BJ (cell line): ENCODE results near the gene HOXA10. TPM values are rescaled to one million over a fixed set of nuclear protein-coding genes. Genes with fewer than 3 reads are reported as not detected.

Source experiments
- CTCF ChIA-PET: fragments of 350-600 bp; formaldehyde crosslinking; extraction: SDS; loops from one replicate; lab custom pipeline; 2021; ENCODE audit warnings: antibody characterized with exemption, inconsistent platforms; lab: Yijun Ruan, JAX
- POLR2A ChIA-PET: fragments of 300-600 bp; sonication (Branson Sonifier 250); formaldehyde crosslinking; extraction: SDS; loops from one replicate; lab custom pipeline; 2021; ENCODE audit warnings: antibody characterized with exemption; lab: Charles Lee
- DNase-seq: peaks from one replicate; pipeline ENCODE4 v3.0.0-alpha.2; 2011; ENCODE audit warnings: low read depth
- H3K27me3 ChIP-seq: 2 replicates; pipeline ENCODE4 v1.6.0; 2011; ENCODE audit warnings: low read length; ENCODE audit not compliant: control insufficient read depth, insufficient read depth
- H3K36me3 ChIP-seq: 2 replicates; pipeline ENCODE4 v1.5.1; 2011; ENCODE audit warnings: low read length; ENCODE audit not compliant: control insufficient read depth, insufficient read depth
- H3K4me3 ChIP-seq: 2 replicates; pipeline ENCODE4 v1.5.1; 2011; ENCODE audit warnings: low read depth, mild to moderate bottlenecking, control low read depth, low read length
- polyA plus RNA-seq: library from polyadenylated mRNA; depleted of rRNA; stranded (reverse); fragments of >200 nt; gene quantifications from 2 replicates; pipeline ENCODE4 v1.2.3, GENCODE V29; 2011
- TF ChIP-seq, protein P1 (sequence below): IDR thresholded peaks from 2 replicates; pipeline ENCODE4 v1.5.1; 2011; ENCODE audit warnings: low read depth, mild to moderate bottlenecking, control low read depth, inconsistent platforms, low read length, moderate library complexity; ENCODE audit not compliant: insufficient read depth

The HOXA10 gene
- polyA plus RNA-seq, 1 experiment, result 54.7 TPM

- POLR2A ChIA-PET, result no interaction called here
- TF ChIP-seq, protein P1, sequence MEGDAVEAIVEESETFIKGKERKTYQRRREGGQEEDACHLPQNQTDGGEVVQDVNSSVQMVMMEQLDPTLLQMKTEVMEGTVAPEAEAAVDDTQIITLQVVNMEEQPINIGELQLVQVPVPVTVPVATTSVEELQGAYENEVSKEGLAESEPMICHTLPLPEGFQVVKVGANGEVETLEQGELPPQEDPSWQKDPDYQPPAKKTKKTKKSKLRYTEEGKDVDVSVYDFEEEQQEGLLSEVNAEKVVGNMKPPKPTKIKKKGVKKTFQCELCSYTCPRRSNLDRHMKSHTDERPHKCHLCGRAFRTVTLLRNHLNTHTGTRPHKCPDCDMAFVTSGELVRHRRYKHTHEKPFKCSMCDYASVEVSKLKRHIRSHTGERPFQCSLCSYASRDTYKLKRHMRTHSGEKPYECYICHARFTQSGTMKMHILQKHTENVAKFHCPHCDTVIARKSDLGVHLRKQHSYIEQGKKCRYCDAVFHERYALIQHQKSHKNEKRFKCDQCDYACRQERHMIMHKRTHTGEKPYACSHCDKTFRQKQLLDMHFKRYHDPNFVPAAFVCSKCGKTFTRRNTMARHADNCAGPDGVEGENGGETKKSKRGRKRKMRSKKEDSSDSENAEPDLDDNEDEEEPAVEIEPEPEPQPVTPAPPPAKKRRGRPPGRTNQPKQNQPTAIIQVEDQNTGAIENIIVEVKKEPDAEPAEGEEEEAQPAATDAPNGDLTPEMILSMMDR, result no peak
- Histone ChIP-seq H3K4me3 (peak within 1 kb of the TSS; percentile 78), H3K27me3 (no peaks in the 10 kb centered on the region), H3K36me3 (no peaks in the 10 kb centered on the region)
- CTCF ChIA-PET, result interaction anchor here (0.6 to 2.2 kb wide), 10 partner anchors 10 to 1599 kb away, joined by 3 to 15 read pairs (median 4); partner anchors contain the start of gene HOXA5
- DNase-seq, result no peak
Measured at GRCh38 chr7:27130540-27131389, 43.4 kb downstream of the HOXA10 start, which contains the start of gene HOXA4. Gene HOXA4 (minus strand): TSS chr7:27130757. CDS start chr7:27130733, 24 bp downstream.

DNA sequence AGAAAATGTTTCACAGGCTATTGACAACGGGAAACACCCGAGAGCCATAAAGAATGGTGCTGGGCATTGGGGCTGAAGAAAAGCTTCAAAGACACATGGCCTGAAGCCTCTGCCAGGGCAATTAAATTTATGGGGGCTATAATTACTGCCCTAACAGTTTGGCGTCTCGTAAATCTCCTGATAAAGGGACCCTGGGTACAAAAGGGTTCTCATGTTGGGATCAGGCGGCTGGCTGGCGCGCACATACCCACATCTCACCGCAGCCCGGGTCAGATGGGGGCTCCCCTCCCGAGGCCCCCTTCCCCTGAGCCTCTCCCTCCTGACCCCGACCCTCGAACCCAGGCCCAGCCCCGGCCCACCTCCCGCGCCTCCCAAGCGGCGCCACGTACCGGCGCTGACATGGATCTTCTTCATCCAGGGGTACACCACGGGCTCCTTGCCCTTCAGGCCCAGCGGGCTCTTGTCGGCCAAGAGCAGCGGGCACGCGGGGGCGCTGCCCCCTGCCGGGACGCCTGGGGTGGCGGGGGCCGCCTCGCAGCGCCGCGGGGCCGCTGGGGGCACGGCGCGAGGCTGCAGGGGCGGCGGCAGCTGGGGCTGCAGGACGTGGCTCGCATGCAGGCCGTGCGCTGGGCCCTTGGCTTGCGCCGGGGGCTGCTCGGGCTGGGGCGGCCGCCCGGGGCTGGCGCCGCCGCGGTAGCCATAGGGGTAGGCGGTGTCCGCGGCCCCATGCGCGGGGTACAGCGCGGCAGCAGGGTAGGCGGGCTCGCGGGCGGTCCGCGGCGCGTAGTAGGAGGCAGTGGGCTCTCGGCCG is 44.2 kb downstream of the HOXA10 start:
- POLR2A ChIA-PET, result no interaction called here
- H3K4me3 ChIP-seq, result peak overlapping the region; percentile 78
- CTCF ChIA-PET, result interaction anchor here (0.9 to 2.4 kb wide), 4 partner anchors 13 to 272 kb away, joined by 4 to 15 read pairs (median 6); partner anchors contain the start of gene HOXA5
- H3K27me3 ChIP-seq, result no peaks in the 10 kb centered on the region
- TF ChIP-seq, protein P1, result peak; percentile 33; the same call in 1 of the 2 replicates
- no peaks in the 10 kb centered on the region for H3K36me3 ChIP-seq
- DNase-seq, result no peak

DNA sequence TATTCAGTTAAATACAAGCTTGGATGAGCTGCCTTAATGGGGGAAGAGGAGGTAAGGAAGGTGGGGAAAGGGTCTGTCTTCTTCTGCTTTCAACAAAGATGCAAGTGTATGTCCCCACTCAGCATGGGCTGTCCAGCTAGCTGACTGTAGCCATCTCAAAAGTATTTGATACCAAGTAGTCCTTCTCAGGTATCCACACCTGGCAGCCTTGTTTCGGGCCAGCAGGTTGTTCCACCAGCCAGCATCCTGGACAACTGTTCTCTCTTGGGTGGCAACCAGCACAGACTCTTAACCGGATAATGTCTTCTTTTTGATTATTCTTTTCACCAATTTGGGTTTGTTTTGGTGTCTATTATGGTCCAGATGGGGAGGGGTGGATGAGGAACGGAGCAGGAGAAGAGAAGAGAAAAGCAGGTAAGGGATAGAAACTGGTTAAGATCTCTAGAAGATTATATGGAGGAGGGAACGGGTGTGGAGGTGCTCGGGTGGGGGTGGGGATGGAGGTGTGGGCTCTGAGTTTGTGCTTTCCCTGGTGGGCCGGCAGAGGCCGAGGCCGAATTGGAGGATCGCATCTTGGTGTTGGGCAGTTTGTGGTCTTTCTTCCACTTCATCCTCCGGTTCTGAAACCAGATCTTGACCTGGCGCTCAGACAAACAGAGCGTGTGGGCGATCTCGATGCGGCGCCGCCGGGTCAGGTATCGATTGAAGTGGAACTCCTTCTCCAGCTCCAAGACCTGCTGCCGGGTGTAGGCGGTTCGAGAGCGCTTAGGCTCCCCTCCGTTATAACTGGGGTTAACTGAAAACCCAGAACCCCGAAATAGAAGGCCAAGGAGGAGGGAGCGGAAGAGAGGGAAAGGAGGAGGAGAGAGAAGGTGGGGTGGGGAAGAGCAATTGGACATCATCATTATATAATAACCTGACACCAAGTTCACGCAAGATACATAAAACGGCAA is 45.1 kb downstream of the HOXA10 start:
- CTCF ChIA-PET, result interaction anchor here (1.7 to 2.4 kb wide), 2 partner anchors 14 to 32 kb away, joined by 4 to 6 read pairs; no protein-coding TSS in a partner anchor
- no peaks in the 10 kb centered on the region for H3K36me3 ChIP-seq
- no peak overlapping the region for H3K4me3 ChIP-seq
- TF ChIP-seq, protein P1, result no peak
- POLR2A ChIA-PET, result no interaction called here
- DNase-seq, result no peak
- H3K27me3 ChIP-seq, result no peaks in the 10 kb centered on the region

GRCh38 chr7:27128034-27128433 is 46.1 kb downstream of the HOXA10 start:
- Histone ChIP-seq H3K4me3 (no peak overlapping the region), H3K36me3 (no peaks in the 10 kb centered on the region), H3K27me3 (no peaks in the 10 kb centered on the region)
- POLR2A ChIA-PET, result no interaction called here
- TF ChIP-seq, protein P1, result no peak
- CTCF ChIA-PET, result interaction anchor here (0.9 to 2.4 kb wide), 3 partner anchors 15 to 33 kb away, joined by 3 to 6 read pairs (median 4); no protein-coding TSS in a partner anchor
- no peak for DNase-seq
